ENCODE data around the gene ABCC3. TPM values are rescaled to one million over a fixed set of nuclear protein-coding genes. Genes with fewer than 3 reads are reported as not detected.

The ABCC3 gene
- total and polyA plus RNA-seq, 9 of the 15 experiments (the other 6 are each of a cell fraction or from before 2014, with no cell fraction given): 0.03 to 1.6 (median 0.42) TPM; not detected in 5

- no TSS peak for BruUV-seq (replicated peaks)
- no peaks in the 10 kb centered on the region for H3K79me2 ChIP-seq (ENCODE audit: control insufficient read depth, insufficient read depth, low read length)
- DNase-seq (ENCODE audit: extremely low read depth in 1 of 4, low spot score in 3 of 4): no peak
- no peak for ATAC-seq
- H3K4me3 ChIP-seq: no peak overlapping the region
- no peak for FAIRE-seq
- H3K27me3 ChIP-seq (ENCODE audit: control insufficient read depth in 2 of 2, insufficient read depth in 2 of 2, low read length in 2 of 2): no peaks in the 10 kb centered on the region
- in situ Hi-C loops (cut with MboI): no loop called here
- peaks cover 4 to 22% of the 10 kb centered on the region in 2 experiments; a peak in 3 of 5 replicates for H3K4me1 ChIP-seq (replicated peaks in 1 of 2; ENCODE audit: control insufficient read depth in 2 of 2, insufficient read depth in 2 of 2, low read length in 2 of 2)
- 54% methylated on average over 3 of the region's 3 CpGs for WGBS (ENCODE audit: insufficient coverage, low coverage, missing lambda C conversion rate)
- H3K36me3 ChIP-seq (ENCODE audit: control insufficient read depth, insufficient read depth, low read length): peaks cover 10% of the 10 kb centered on the region; the same call in 2 of the 3 replicates
- ChIA-PET POLR2A (no interaction called here), CTCF (ENCODE audit: low intra/inter-chr PET ratio) (interaction anchor here (0.7 kb wide), 1 partner anchor 204 kb away, joined by 3 read pairs; no protein-coding TSS in a partner anchor)
- H3K27ac ChIP-seq (ENCODE audit: extremely low read depth, low read depth, low read length): no peak overlapping the region
- no peak overlapping the region for H3K4me2 ChIP-seq (ENCODE audit: insufficient read depth, low read length)
- no peaks in the 10 kb centered on the region for H3K9me1 ChIP-seq (ENCODE audit: control insufficient read depth, insufficient read depth, low read length)
- TF ChIP-seq NR2F6 (CRISPR knock-in tag; IDR thresholded peaks at IDR 0.05): no peak
- peak; percentile 74 to 83 for TF ChIP-seq KDM1A (IDR thresholded peaks at IDR 0.05)
- peak; percentile 91 for TF ChIP-seq ADNP (tag; IDR thresholded peaks at IDR 0.05)
- peak; percentile 31; the same call in 1 of the 2 replicates for TF ChIP-seq MAX (CRISPR knock-in tag; IDR thresholded peaks at IDR 0.05)
- TF ChIP-seq HDAC2 (IDR thresholded peaks at IDR 0.05): peak; percentile 51; the same call in 1 of the 2 replicates
- TF ChIP-seq CHD4 (IDR thresholded peaks at IDR 0.05; ENCODE audit: insufficient read depth, insufficient replicate concordance, low read depth, low read length, poor library complexity, severe bottlenecking): peak; percentile 34
- TF ChIP-seq CBX3 (IDR thresholded peaks at IDR 0.05; ENCODE audit: borderline replicate concordance in 1 of 2, low read length in 2 of 2): peak in 1 of 2 experiments; percentile 28; a peak in 1 of 3 replicates
- TF ChIP-seq CHAMP1 (IDR thresholded peaks at IDR 0.05): no peak
- peak; percentile 88 for TF ChIP-seq SMARCA5 (IDR thresholded peaks at IDR 0.05)
- TF ChIP-seq ZFP36 (IDR thresholded peaks at IDR 0.05; ENCODE audit: low read depth, low read length, partially characterized antibody): peak; percentile 66
- no peak for TF ChIP-seq HMBOX1 (IDR thresholded peaks at IDR 0.05)
- TF ChIP-seq RBM25 (IDR thresholded peaks at IDR 0.05; ENCODE audit: low read depth, low read length, severe bottlenecking): peak; percentile 78
- peak; percentile 83; the same call in 1 of the 2 replicates for TF ChIP-seq CBX1 (IDR thresholded peaks at IDR 0.05; ENCODE audit: low read depth)
- no peak for TF ChIP-seq PATZ1 (CRISPR knock-in tag; IDR thresholded peaks at IDR 0.05; ENCODE audit: borderline replicate concordance)
- TF ChIP-seq HNRNPLL (IDR thresholded peaks at IDR 0.05; ENCODE audit: low read depth, low read length, poor library complexity, severe bottlenecking): no peak
- peak; percentile 98 for TF ChIP-seq BCOR (IDR thresholded peaks at IDR 0.05)
- TF ChIP-seq PRMT5 (CRISPR knock-in tag; IDR thresholded peaks at IDR 0.05): no peak
- peak; percentile 44 for TF ChIP-seq PHF20 (IDR thresholded peaks at IDR 0.05; ENCODE audit: partially characterized antibody)
- no peaks in the 10 kb centered on the region for H4K20me1 ChIP-seq (replicated peaks; ENCODE audit: control insufficient read depth, insufficient read depth, low read length)
- no peak overlapping the region for H3K9ac ChIP-seq (ENCODE audit: insufficient read depth in 1 of 2, low read depth in 2 of 2, low read length in 2 of 2)
- no peaks in the 10 kb centered on the region for H3K9me3 ChIP-seq (replicated peaks; ENCODE audit: control insufficient read depth, insufficient read depth, low read depth, low read length)
- H2AFZ ChIP-seq (ENCODE audit: low read depth, low read length): no peak overlapping the region
- intact Hi-C loops (cut with micrococcal nuclease): no loop called here
Measured at GRCh38 chr17:50688245-50688644, 53.6 kb downstream of the ABCC3 start.
